ENCODE results near the gene AP4E1.

DNA sequence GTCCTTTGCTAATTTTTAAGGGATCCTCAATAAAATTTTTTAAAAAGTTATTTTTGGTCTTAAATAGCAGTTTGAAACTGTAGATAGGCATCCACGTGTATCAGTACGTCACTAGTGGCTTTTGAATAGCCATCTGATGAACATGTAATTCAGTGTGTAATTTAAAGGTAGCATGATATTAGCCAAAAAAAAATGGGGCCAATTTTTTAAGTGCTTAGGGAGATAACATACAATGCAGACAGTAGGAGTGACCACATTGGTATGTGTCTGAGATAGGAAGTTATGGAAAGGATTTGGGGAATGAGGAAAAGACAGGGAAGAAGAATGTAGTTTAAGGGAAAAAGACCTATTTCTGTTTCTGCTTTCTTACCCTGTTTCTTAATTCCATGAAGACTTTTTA is 2.5 kb downstream of the AP4E1 start:
- TF ChIP-seq, protein P1, sequence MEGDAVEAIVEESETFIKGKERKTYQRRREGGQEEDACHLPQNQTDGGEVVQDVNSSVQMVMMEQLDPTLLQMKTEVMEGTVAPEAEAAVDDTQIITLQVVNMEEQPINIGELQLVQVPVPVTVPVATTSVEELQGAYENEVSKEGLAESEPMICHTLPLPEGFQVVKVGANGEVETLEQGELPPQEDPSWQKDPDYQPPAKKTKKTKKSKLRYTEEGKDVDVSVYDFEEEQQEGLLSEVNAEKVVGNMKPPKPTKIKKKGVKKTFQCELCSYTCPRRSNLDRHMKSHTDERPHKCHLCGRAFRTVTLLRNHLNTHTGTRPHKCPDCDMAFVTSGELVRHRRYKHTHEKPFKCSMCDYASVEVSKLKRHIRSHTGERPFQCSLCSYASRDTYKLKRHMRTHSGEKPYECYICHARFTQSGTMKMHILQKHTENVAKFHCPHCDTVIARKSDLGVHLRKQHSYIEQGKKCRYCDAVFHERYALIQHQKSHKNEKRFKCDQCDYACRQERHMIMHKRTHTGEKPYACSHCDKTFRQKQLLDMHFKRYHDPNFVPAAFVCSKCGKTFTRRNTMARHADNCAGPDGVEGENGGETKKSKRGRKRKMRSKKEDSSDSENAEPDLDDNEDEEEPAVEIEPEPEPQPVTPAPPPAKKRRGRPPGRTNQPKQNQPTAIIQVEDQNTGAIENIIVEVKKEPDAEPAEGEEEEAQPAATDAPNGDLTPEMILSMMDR (IDR thresholded peaks at IDR 0.05; ENCODE audit: low read depth, low read length) = no peak
- no peak for TF ChIP-seq EZH2phosphoT487 (IDR thresholded peaks at IDR 0.05; ENCODE audit: low read depth)

All from OCI-LY3 (cell line).